ENCODE data around the gene CACNG5. TPM values are rescaled to one million over a fixed set of nuclear protein-coding genes. Genes with fewer than 3 reads are reported as not detected.

CACNG5 gene
- not detected in 2 replicates for total RNA-seq (ENCODE audit: low replicate concordance)

GRCh38 chr17:66834919-66835454 lies at the start of gene CACNG5:
Gene CACNG5, plus strand, starts transcription at chr17:66835117. Its CDS starts 42,216 bp downstream, at chr17:66877333.

Other genes with a start within 250 kb of the CACNG5 start
- not detected in 2 replicates for gene CACNG4, start 129.6 kb downstream of the CACNG5 start, total RNA-seq (ENCODE audit: low replicate concordance)
- not detected in 2 replicates for gene CACNG1, start 209.4 kb downstream of the CACNG5 start, total RNA-seq (ENCODE audit: low replicate concordance)

Measured in smooth muscle cell of the coronary artery (primary cell).